IPS-15b (cell line): ENCODE measurements around the gene CHST11.
"Not testable (repeated sequence)": the region's sequence is repeated elsewhere in the genome, so short reads cannot be mapped to it uniquely, and the experiment has no call there.

Experiments
- H3K27me3 ChIP-seq: one replicate; pipeline ENCODE4 v1.6.1; 2013; ENCODE audit warnings: low read length; ENCODE audit not compliant: control insufficient read depth, insufficient read depth
- H3K36me3 ChIP-seq: one replicate; pipeline ENCODE4 v1.6.1; 2013; ENCODE audit warnings: low read length; ENCODE audit not compliant: control insufficient read depth, insufficient read depth
- H3K4me1 ChIP-seq: one replicate; pipeline ENCODE4 v1.6.1; 2013; ENCODE audit warnings: mild to moderate bottlenecking, low read length; ENCODE audit not compliant: control insufficient read depth, insufficient read depth
- H3K4me3 ChIP-seq: one replicate; pipeline ENCODE4 v1.5.1; 2013; ENCODE audit warnings: low read depth, low read length
- H3K9ac ChIP-seq: one replicate; pipeline ENCODE4 v1.6.1; 2013; ENCODE audit warnings: low read depth, mild to moderate bottlenecking, low read length
- H3K9me3 ChIP-seq: one replicate; pipeline ENCODE4 v1.6.1; 2013; ENCODE audit warnings: mild to moderate bottlenecking, low read length; ENCODE audit not compliant: control insufficient read depth, insufficient read depth

Gene CHST11

DNA sequence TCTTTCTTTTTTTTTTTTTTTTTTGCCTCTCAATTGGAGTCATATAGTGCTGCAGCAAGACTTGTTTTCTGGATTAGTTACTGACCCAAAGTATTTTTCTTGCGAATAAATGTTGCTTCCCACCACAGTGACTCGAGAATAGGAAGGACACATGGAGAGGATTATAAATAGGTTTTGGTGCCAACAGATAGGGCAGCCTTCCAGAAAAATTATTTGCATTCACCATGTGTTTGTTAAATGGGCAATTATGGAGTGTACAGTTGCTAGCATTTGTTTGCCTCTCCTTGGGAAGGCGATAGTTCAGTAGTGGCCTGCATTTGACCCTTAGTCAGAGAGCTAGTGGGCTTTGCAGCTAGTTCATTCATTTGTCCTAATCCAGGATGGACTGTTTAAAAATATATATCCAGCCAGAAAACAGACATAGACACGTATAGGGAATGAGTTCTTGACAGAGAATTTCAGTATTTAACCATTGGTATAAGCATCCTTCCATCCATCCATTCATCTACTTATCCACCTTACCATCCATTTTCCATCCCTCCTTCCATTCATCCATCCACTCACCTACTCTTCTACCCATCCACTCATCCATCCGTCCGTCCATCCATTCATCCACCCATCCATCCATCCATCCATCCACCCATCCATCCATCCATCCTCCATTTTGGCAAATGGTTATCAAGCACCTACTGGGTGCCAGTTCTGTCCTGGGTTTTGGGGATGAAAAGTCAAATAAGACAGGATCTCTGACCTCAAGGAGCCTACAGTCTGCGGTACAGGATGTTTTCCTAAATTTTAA is 67.5 kb downstream of the CHST11 start:
- H3K36me3 ChIP-seq, result no peaks in the 10 kb centered on the region
- H3K9ac ChIP-seq, result no peak overlapping the region
- no peaks in the 10 kb centered on the region for H3K27me3 ChIP-seq
- H3K4me1 ChIP-seq, result peaks cover 25% of the 10 kb centered on the region
- no peaks in the 10 kb centered on the region for H3K9me3 ChIP-seq
- no peak overlapping the region for H3K4me3 ChIP-seq

DNA sequence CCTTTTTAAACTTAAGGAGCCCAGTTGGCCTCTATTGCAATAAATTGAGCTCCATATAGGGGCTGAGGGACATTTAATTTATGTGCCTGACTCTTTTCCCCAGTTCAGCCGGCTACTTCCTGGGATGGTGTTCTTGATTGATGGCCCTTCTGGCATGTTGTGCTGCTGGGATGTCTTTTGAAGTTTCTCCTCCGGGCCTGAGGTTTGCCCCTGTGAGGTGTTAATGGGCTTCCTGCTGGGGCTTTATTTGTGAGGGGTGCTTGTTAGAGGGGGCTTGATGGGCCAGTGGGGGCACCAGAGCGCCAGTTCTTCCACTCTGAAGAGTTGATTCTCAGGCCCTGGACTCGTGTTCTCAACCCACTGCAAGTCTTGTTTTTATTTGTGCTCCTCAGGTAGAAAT is 69.6 kb downstream of the CHST11 start:
- Histone ChIP-seq H3K9me3 (no peaks in the 10 kb centered on the region), H3K9ac (no peak overlapping the region), H3K4me1 (peaks cover 25% of the 10 kb centered on the region), H3K36me3 (no peaks in the 10 kb centered on the region), H3K27me3 (no peaks in the 10 kb centered on the region), H3K4me3 (no peak overlapping the region)

GRCh38 chr12:104526751-104527150 is 70.0 kb downstream of the CHST11 start:
- peaks cover 25% of the 10 kb centered on the region for H3K4me1 ChIP-seq
- no peaks in the 10 kb centered on the region for H3K27me3 ChIP-seq
- H3K4me3 ChIP-seq, result no peak overlapping the region
- no peaks in the 10 kb centered on the region for H3K9me3 ChIP-seq
- no peak overlapping the region for H3K9ac ChIP-seq
- no peaks in the 10 kb centered on the region for H3K36me3 ChIP-seq

DNA sequence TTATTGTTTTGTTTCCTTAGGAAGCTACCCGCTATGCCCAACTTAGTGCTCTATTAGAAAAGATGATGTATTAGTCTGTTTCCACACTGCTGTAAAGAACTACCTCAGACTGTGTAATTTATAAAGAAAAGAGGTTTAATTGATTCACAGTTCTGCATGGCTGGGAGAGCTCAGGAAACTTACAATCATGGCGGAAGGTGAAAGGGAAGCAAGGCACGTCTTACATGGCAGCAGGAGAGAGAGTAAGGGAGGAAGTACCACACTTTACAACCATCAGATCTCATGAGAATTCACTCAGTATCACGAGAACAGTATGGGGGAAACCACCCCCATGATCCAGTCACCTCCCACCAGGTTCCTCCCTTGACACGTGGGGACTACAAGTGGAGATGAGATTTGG is 70.9 kb downstream of the CHST11 start:
- not testable (repeated sequence) for H3K4me3 ChIP-seq, H3K36me3 ChIP-seq, H3K27me3 ChIP-seq, H3K9me3 ChIP-seq, H3K9ac ChIP-seq
- peaks cover 25% of the 10 kb centered on the region for H3K4me1 ChIP-seq

DNA sequence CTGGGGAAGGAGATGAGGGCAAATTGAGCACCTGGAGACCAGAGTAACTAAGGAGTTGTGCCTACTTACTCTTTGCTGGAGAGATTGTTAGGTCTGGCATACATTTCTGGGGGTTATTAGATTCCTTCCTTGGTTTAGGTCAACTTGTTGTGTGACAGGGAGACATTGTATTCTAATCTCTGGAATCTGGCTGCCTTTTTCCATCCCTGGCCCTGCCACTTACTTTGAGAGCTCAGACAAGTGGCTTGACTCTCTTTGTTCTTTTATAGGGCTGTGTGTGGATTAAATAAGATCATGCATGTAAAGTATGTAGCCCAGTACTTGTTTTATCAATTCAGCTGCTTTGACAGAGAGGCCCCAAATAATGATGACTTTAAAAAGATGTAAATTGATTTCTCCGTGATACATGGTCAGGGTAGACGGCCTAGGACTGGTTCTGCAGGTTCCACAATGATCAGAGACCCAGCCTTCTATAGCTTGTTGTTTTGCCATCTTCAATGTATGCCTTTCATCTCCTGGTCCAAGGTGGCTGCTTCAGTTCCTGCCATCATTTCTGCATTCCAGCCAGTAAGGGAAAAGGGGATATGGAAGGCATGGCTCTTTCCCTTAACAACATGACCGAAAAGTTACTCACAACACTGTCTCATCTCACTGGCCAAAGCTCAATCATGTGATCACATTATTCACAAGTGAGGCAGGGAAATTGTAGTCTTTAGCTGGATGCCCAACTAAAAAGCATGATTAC is 72.6 kb downstream of the CHST11 start:
- no peaks in the 10 kb centered on the region for H3K36me3 ChIP-seq
- no peak overlapping the region for H3K9ac ChIP-seq
- H3K4me1 ChIP-seq, result peaks cover 25% of the 10 kb centered on the region
- no peaks in the 10 kb centered on the region for H3K27me3 ChIP-seq
- H3K4me3 ChIP-seq, result no peak overlapping the region
- no peaks in the 10 kb centered on the region for H3K9me3 ChIP-seq

GRCh38 chr12:104532636-104533035 is 75.9 kb downstream of the CHST11 start:
- Histone ChIP-seq H3K4me1 (peaks cover 20% of the 10 kb centered on the region), H3K36me3 (no peaks in the 10 kb centered on the region), H3K9ac (no peak overlapping the region), H3K4me3 (no peak overlapping the region), H3K27me3 (no peaks in the 10 kb centered on the region), H3K9me3 (no peaks in the 10 kb centered on the region)

GRCh38 chr12:104533134-104533533 is 76.4 kb downstream of the CHST11 start:
- Histone ChIP-seq H3K27me3 (no peaks in the 10 kb centered on the region), H3K36me3 (no peaks in the 10 kb centered on the region), H3K4me3 (no peak overlapping the region), H3K4me1 (peaks cover 20% of the 10 kb centered on the region), H3K9ac (no peak overlapping the region), H3K9me3 (no peaks in the 10 kb centered on the region)

DNA sequence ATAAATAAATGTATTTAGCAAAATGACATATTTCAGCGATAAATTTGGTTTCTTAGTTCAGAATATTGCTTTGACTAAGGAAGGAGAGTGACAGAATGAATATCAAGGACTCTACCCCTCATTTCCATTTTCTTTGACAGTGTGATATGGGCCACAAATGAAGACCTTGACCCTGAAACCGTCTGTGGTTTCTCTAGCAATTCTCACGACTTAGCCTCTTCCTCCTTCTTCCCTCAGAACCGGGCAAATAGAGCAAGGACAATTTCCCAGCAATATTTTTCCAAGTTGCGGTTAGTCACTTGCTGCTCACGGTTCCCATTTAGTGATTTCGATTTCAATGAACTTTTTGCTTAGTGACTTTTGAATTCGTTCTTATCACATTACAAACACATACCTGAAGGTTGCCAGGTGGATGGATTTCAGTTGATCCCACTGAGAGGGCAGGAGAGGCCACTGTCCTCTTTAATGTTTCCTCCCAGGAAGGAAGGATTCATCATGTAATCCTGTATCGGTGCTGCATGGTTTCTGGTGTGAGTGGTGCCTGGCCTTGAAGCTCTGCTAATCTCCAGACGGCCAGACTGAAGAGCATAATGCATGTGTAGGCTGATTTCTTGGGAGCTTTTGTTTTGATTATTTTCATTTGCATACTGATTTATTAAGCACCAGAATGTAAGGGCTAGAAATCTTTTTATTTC is 77.6 kb downstream of the CHST11 start:
- H3K4me1 ChIP-seq, result peaks cover 16% of the 10 kb centered on the region
- no peaks in the 10 kb centered on the region for H3K27me3 ChIP-seq
- H3K36me3 ChIP-seq, result no peaks in the 10 kb centered on the region
- no peak overlapping the region for H3K4me3 ChIP-seq
- no peaks in the 10 kb centered on the region for H3K9me3 ChIP-seq
- no peak overlapping the region for H3K9ac ChIP-seq

DNA sequence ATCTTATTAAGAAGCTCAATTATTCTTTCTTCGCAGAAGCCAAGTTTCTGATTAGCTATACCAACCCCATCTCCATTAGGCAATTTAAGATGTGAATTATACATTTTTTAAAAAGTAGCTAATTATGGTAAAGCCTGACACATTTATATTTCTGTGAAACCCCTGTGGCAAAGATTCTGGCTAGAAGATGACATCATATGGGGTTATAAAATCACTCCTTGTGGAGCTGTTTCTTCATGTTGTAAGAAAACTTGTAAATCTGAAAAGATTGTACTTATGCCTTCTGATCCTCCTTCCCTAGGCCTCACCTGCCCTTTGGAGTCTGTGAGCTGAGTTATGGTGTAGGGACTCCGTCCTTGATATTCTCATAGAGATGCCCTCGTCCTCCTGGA is 78.1 kb downstream of the CHST11 start:
- Histone ChIP-seq H3K36me3 (no peaks in the 10 kb centered on the region), H3K9ac (no peak overlapping the region), H3K27me3 (no peaks in the 10 kb centered on the region)

GRCh38 chr12:104535369-104535768 is 78.6 kb downstream of the CHST11 start:
- no peaks in the 10 kb centered on the region for H3K9me3 ChIP-seq

More for the DNA sequence above, 78.1 kb downstream of the CHST11 start:
- H3K4me1 ChIP-seq, result peaks cover 16% of the 10 kb centered on the region
- no peaks in the 10 kb centered on the region for H3K9me3 ChIP-seq
- H3K4me3 ChIP-seq, result no peak overlapping the region

DNA sequence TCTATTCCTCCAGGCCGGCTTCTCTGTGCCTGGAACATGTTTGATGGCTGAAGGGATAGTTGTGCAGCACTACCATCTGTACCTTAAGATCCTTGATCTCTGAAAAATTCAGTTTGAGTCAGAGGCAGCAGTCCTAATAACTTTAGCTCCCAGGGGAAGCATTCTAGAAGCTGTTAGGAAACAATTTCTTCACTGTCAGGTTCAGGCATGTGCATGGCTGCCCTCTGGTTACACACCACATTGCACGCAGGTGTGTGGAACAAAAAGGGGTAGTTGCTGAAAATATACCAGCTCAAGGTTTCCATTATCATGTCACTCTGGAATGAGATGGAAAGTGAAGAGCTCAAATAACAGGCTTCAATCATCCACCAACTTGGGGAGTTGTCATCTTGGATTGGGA is 80.1 kb downstream of the CHST11 start:
- Histone ChIP-seq H3K9me3 (no peaks in the 10 kb centered on the region), H3K4me1 (peaks cover 26% of the 10 kb centered on the region), H3K9ac (no peak overlapping the region), H3K27me3 (no peaks in the 10 kb centered on the region), H3K36me3 (no peaks in the 10 kb centered on the region), H3K4me3 (no peak overlapping the region)

More at GRCh38 chr12:104535369-104535768, 78.6 kb downstream of the CHST11 start:
- H3K36me3 ChIP-seq, result no peaks in the 10 kb centered on the region
- no peaks in the 10 kb centered on the region for H3K27me3 ChIP-seq
- peaks cover 17% of the 10 kb centered on the region for H3K4me1 ChIP-seq
- H3K9ac ChIP-seq, result no peak overlapping the region
- no peak overlapping the region for H3K4me3 ChIP-seq
